Neural progenitor cell (in vitro differentiated cells): ENCODE measurements around the gene SLC12A6. TPM values are rescaled to one million over a fixed set of nuclear protein-coding genes. Genes with fewer than 3 reads are reported as not detected.

Experiments
- DNase-seq: peaks from one replicate; pipeline ENCODE4 v3.0.0-alpha.2; 2016; ENCODE audit warnings: low spot score
- H2AFZ ChIP-seq: fragments of 200-600 bp; sonication (generic); replicated peaks from 2 replicates; pipeline ENCODE4 v1.6.1; 2016; ENCODE audit warnings: antibody characterized with exemption
- H3F3A ChIP-seq: fragments of 200-600 bp; sonication (generic); 2 replicates; pipeline ENCODE4 v1.6.1; 2016; ENCODE audit warnings: antibody characterized with exemption, low read depth
- H3K27ac ChIP-seq: fragments of 200-600 bp; sonication (generic); 2 replicates; pipeline ENCODE4 v1.5.1; 2016; ENCODE audit warnings: mild to moderate bottlenecking
- H3K27me3 ChIP-seq: fragments of 200-600 bp; sonication (generic); 2 replicates; pipeline ENCODE4 v1.6.1; 2016; ENCODE audit warnings: mild to moderate bottlenecking, moderate library complexity
- H3K36me3 ChIP-seq: fragments of 200-600 bp; sonication (generic); 2 replicates; pipeline ENCODE4 v1.5.1; 2016
- H3K4me1 ChIP-seq: fragments of 200-600 bp; sonication (generic); 2 replicates; pipeline ENCODE4 v1.6.1; 2016; ENCODE audit warnings: mixed run types
- H3K4me2 ChIP-seq: fragments of 200-600 bp; sonication (generic); 2 replicates; pipeline ENCODE4 v1.6.1; 2016
- H3K4me3 ChIP-seq: fragments of 200-600 bp; sonication (generic); 2 replicates; pipeline ENCODE4 v1.5.1; 2016
- H3K79me2 ChIP-seq: fragments of 200-600 bp; sonication (generic); 2 replicates; pipeline ENCODE4 v1.6.1; 2016; ENCODE audit warnings: low read depth
- H3K9ac ChIP-seq: fragments of 200-600 bp; sonication (generic); 2 replicates; pipeline ENCODE4 v1.6.1; 2016
- H3K9me3 ChIP-seq: fragments of 200-600 bp; sonication (generic); 2 replicates; pipeline ENCODE4 v1.5.1; 2016; ENCODE audit warnings: low read depth
- H4K20me1 ChIP-seq: fragments of 200-600 bp; sonication (generic); 2 replicates; pipeline ENCODE4 v1.6.1; 2016; ENCODE audit warnings: low read depth
- H3K27ac Mint-ChIP-seq: 3 replicates; pipeline ENCODE4 v1.8.0; 2021; ENCODE audit warnings: mixed read lengths
- H3K27me3 Mint-ChIP-seq: 2 replicates; pipeline ENCODE4 v1.8.0; 2022; ENCODE audit warnings: low read depth, mild to moderate bottlenecking, inconsistent platforms, moderate library complexity, mixed read lengths; ENCODE audit not compliant: insufficient read depth
- H3K36me3 Mint-ChIP-seq: 3 replicates; pipeline ENCODE4 v1.8.0; 2021; ENCODE audit warnings: mixed read lengths
- H3K4me1 Mint-ChIP-seq: 3 replicates; pipeline ENCODE4 v1.8.0; 2021; ENCODE audit warnings: mixed read lengths
- H3K4me3 Mint-ChIP-seq: 3 replicates; pipeline ENCODE4 v1.8.0; 2021; ENCODE audit warnings: mild to moderate bottlenecking, moderate library complexity, mixed read lengths
- H3K9me3 Mint-ChIP-seq: 3 replicates; pipeline ENCODE4 v1.8.0; 2020; ENCODE audit warnings: mixed read lengths
- CTCF ChIP-seq: fragments of 200-600 bp; sonication (generic); IDR thresholded peaks from 2 replicates; pipeline ENCODE4 v1.5.1; 2017; ENCODE audit warnings: antibody characterized with exemption, mild to moderate bottlenecking
- EZH2 ChIP-seq: fragments of 200-600 bp; sonication (generic); IDR thresholded peaks from 2 replicates; pipeline ENCODE4 v1.6.1; 2017; ENCODE audit warnings: antibody characterized with exemption, mild to moderate bottlenecking, moderate library complexity
- EZH2phosphoT487 ChIP-seq: fragments of 200-600 bp; sonication (generic); IDR thresholded peaks from 2 replicates; pipeline ENCODE4 v1.6.1; 2017; ENCODE audit warnings: antibody characterized with exemption
- total RNA-seq: library from RNA; depleted of rRNA; stranded (reverse); fragments of >200 nt; gene quantifications from 2 replicates; pipeline ENCODE4 v1.2.3, GENCODE V29; 2015; ENCODE audit warnings: low replicate concordance

The SLC12A6 gene
- total RNA-seq, 1 donor from 2014 or later, result 17.7 TPM

GRCh38 chr15:34301058-34301457 lies 36.5 kb downstream of the SLC12A6 start:
- Mint-ChIP-seq H3K27ac (no peak overlapping the region), H3K9me3 (no peaks in the 10 kb centered on the region), H3K4me1 (no peaks in the 10 kb centered on the region), H3K27me3 (no peaks in the 10 kb centered on the region), H3K4me3 (no peak overlapping the region), H3K36me3 (no peaks in the 10 kb centered on the region)
- H3K27ac ChIP-seq, result no peak overlapping the region
- TF ChIP-seq CTCF, result no peak
- TF ChIP-seq EZH2phosphoT487, result no peak
- TF ChIP-seq EZH2, result no peak
- H3K4me3 ChIP-seq, result no peak overlapping the region
- H3K79me2 ChIP-seq, result no peaks in the 10 kb centered on the region
- H3K27me3 ChIP-seq, result no peaks in the 10 kb centered on the region
- no peaks in the 10 kb centered on the region for H3K4me1 ChIP-seq
- no peaks in the 10 kb centered on the region for H3K36me3 ChIP-seq
- no peaks in the 10 kb centered on the region for H3K9me3 ChIP-seq
- H3K9ac ChIP-seq, result no peak overlapping the region
- H3F3A ChIP-seq, result no peaks in the 10 kb centered on the region
- no peak for DNase-seq
- H2AFZ ChIP-seq, result no peak overlapping the region
- no peaks in the 10 kb centered on the region for H4K20me1 ChIP-seq
- H3K4me2 ChIP-seq, result no peak overlapping the region

DNA sequence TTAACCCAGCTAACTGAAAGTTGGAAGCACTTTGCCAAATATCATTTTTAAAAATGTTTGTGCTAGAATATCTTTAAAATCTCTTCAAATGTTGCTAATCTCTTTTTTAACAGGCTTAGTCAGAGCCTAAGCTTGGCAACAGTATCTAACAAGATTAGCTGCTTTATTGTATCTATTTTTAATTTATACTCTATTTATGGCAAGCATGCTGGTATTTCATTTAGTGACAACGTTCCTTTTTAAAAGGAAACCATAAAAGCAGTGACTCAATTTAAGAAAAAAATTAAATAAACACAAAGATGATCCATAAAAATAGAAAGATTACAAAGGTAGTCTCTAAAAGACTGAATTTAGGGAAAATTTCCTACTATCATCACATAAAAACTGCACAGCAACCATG lies 40.5 kb downstream of the SLC12A6 start:
- no peaks in the 10 kb centered on the region for H3K9me3 Mint-ChIP-seq
- Histone ChIP-seq H3K36me3 (no peaks in the 10 kb centered on the region), H3K27ac (no peak overlapping the region), H3F3A (no peaks in the 10 kb centered on the region), H3K27me3 (no peaks in the 10 kb centered on the region), H2AFZ (no peak overlapping the region), H3K9me3 (no peaks in the 10 kb centered on the region), H3K9ac (no peak overlapping the region), H3K4me2 (no peak overlapping the region), H4K20me1 (no peaks in the 10 kb centered on the region), H3K4me1 (no peaks in the 10 kb centered on the region), H3K4me3 (no peak overlapping the region), H3K79me2 (no peaks in the 10 kb centered on the region)
- H3K27me3 Mint-ChIP-seq, result no peaks in the 10 kb centered on the region
- TF ChIP-seq EZH2, result no peak
- no peak for TF ChIP-seq CTCF
- TF ChIP-seq EZH2phosphoT487, result no peak
- H3K4me1 Mint-ChIP-seq, result no peaks in the 10 kb centered on the region
- H3K27ac Mint-ChIP-seq, result no peak overlapping the region
- H3K36me3 Mint-ChIP-seq, result no peaks in the 10 kb centered on the region
- DNase-seq, result no peak
- H3K4me3 Mint-ChIP-seq, result no peak overlapping the region

- no peak overlapping the region for H2AFZ ChIP-seq
- no peaks in the 10 kb centered on the region for H3K9me3 ChIP-seq
- H3K79me2 ChIP-seq, result no peaks in the 10 kb centered on the region
- no peak overlapping the region for H3K4me3 ChIP-seq
- H3K36me3 ChIP-seq, result no peaks in the 10 kb centered on the region
- H3K4me1 ChIP-seq, result no peaks in the 10 kb centered on the region
- no peaks in the 10 kb centered on the region for H3K27me3 Mint-ChIP-seq
- H3K27ac Mint-ChIP-seq, result no peak overlapping the region
- H3F3A ChIP-seq, result no peaks in the 10 kb centered on the region
- no peaks in the 10 kb centered on the region for H3K4me1 Mint-ChIP-seq
- H3K36me3 Mint-ChIP-seq, result no peaks in the 10 kb centered on the region
- no peak for TF ChIP-seq EZH2
- no peak for TF ChIP-seq EZH2phosphoT487
- TF ChIP-seq CTCF, result no peak
- no peak overlapping the region for H3K4me2 ChIP-seq
- H4K20me1 ChIP-seq, result no peaks in the 10 kb centered on the region
- no peak overlapping the region for H3K27ac ChIP-seq
- H3K4me3 Mint-ChIP-seq, result no peak overlapping the region
- DNase-seq, result no peak
- H3K9me3 Mint-ChIP-seq, result no peaks in the 10 kb centered on the region
- H3K27me3 ChIP-seq, result no peaks in the 10 kb centered on the region
- H3K9ac ChIP-seq, result no peak overlapping the region
Observed at GRCh38 chr15:34292621-34293020, 45.0 kb downstream of the SLC12A6 start.

DNA sequence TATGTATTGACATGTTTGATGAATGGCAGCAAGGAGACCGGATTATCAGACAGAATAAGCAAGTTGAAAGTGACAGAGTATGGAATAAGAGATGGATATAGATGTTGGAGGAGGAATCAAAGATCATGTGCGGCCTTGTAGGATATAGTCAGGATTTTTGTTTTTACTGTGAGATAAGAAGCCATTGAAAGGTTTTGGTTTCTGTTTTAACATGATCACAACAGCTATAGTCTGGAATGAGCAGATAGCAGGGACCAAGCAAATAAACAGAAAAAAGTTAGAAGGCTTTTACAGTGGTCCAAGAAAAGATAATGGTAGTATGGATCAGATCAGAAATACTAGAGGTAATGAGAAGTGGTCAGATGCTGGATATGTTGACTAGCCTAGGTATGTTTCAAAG lies 52.6 kb downstream of the SLC12A6 start:
- Mint-ChIP-seq H3K27me3 (no peaks in the 10 kb centered on the region), H3K9me3 (no peaks in the 10 kb centered on the region), H3K4me3 (no peak overlapping the region), H3K4me1 (no peaks in the 10 kb centered on the region), H3K27ac (no peak overlapping the region), H3K36me3 (no peaks in the 10 kb centered on the region)
- TF ChIP-seq EZH2phosphoT487 (no peak), CTCF (no peak), EZH2 (no peak)
- no peaks in the 10 kb centered on the region for H4K20me1 ChIP-seq
- DNase-seq, result no peak
- H3K36me3 ChIP-seq, result no peaks in the 10 kb centered on the region
- no peaks in the 10 kb centered on the region for H3K9me3 ChIP-seq
- H2AFZ ChIP-seq, result no peak overlapping the region
- no peaks in the 10 kb centered on the region for H3K4me1 ChIP-seq
- no peak overlapping the region for H3K4me2 ChIP-seq
- no peak overlapping the region for H3K27ac ChIP-seq
- H3F3A ChIP-seq, result no peaks in the 10 kb centered on the region
- no peaks in the 10 kb centered on the region for H3K79me2 ChIP-seq
- no peak overlapping the region for H3K4me3 ChIP-seq
- no peak overlapping the region for H3K9ac ChIP-seq
- no peaks in the 10 kb centered on the region for H3K27me3 ChIP-seq
